Ammon's horn (tissue), 1 donor: ENCODE results near the gene CT45A1.
A peak's percentile ranks its signal among the peaks of the same experiment; 100 is the strongest.
"Not testable (repeated sequence)": the region's sequence is repeated elsewhere in the genome, so short reads cannot be mapped to it uniquely, and the experiment has no call there.

Experiments
- DNase-seq: peaks from one replicate; pipeline ENCODE4 v3.0.0-alpha.2; 2016; ENCODE audit warnings: low spot score

The CT45A1 gene, protein sequence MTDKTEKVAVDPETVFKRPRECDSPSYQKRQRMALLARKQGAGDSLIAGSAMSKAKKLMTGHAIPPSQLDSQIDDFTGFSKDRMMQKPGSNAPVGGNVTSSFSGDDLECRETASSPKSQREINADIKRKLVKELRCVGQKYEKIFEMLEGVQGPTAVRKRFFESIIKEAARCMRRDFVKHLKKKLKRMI

DNA sequence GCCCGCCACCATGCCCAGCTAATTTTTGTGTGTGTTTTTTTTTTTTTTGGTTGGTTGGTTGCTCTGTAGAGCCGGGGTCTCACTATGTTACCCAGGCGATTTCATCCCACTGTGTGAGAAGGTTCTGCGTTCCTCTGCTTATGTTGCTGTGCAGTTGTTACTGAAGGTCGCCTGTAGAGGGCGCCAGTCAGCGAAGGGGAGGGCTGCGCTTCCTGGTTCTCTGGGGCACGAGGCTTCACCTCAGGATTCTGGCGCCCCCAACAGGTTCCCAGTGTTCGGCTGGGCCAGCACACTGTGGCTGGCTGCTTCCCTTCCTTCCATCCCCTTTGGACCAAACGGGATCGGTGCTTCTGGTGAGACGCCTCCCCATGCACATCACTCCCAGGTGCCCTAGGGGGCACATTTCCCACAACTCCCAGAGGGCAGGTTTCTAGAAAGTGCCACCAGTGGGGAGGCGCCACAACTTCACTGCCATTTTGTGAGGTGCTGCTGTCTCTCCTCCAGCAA lies at the start of gene CT45A1:
TSS of gene CT45A1 (plus strand) at position 457 of the 507 bp plus-strand sequence. CDS start 5,302 bp downstream, outside the sequence.
- DNase-seq: not testable (repeated sequence)

DNA sequence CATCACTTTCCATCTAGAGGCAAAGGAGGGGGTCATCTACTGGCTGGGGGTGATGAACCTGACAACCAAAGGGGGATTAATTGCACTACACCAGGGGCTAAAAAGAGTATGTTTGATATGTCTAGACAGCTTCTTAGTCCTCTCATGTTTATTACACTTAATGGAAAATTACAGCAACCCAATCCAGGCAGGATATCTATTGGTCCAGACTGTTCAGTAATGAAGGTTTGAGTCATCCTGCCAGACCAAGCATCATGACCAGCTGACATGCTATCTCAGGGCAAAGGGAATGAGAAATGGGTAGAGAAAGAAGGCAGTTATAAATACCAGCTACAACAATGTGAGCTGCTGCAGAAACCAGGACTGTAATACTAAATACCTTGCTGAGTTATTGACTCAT lies 40.5 kb upstream of the CT45A1 start:
- DNase-seq: not testable (repeated sequence)

- no peak for DNase-seq
These were observed 25.3 kb upstream of the CT45A1 start for GRCh38 chrX:135688137-135688536.

DNA sequence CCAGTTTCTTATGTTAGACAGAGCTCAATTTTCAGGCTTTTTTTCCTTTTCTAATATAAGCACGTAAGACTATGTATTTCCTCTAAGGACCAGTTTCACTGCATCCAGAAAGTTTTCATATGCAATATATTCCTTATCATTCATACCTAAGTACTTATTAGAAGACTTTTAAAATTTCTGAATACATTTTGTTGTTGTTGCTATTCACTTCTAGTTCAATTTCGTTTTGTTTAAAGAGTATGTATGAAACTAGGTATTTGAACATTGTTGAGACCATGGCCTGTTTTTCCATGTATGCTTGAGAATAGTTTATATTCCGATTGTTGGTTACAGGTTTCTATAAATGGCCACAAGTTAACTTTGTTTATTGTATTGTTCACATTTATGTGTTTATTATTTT lies 18.0 kb upstream of the CT45A1 start:
- DNase-seq: no peak

- DNase-seq: no peak
These were observed 15.8 kb upstream of the CT45A1 start for GRCh38 chrX:135697601-135698000.

GRCh38 chrX:135698924-135699323 lies 14.5 kb upstream of the CT45A1 start:
- DNase-seq: no peak

DNA sequence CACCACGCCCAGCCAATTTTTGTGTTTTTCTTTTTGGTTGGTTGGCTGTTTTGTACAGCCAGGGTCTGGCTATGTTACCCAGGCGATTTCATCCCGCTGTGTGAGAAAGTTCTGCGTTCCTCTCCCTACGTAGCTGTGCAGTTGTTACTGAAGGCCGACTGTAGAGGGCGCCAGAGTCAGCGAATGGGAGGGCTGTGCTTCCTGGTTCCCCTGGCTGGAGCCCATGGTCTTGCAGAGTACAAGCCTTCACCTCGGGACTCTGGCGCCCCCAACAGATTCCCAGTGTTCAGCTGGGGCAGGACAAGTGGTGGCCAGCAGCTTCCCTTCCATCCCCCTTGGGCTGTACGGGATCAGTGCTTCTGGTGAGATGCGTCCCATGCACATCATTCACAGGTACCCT lies 5.6 kb upstream of the CT45A1 start:
- no peak for DNase-seq

- DNase-seq: no peak
These were observed 356 bp downstream of the CT45A1 start for GRCh38 chrX:135713795-135714194.

- DNase-seq: not testable (repeated sequence)
These were observed 21.2 kb downstream of the CT45A1 start for GRCh38 chrX:135734666-135735065.

DNA sequence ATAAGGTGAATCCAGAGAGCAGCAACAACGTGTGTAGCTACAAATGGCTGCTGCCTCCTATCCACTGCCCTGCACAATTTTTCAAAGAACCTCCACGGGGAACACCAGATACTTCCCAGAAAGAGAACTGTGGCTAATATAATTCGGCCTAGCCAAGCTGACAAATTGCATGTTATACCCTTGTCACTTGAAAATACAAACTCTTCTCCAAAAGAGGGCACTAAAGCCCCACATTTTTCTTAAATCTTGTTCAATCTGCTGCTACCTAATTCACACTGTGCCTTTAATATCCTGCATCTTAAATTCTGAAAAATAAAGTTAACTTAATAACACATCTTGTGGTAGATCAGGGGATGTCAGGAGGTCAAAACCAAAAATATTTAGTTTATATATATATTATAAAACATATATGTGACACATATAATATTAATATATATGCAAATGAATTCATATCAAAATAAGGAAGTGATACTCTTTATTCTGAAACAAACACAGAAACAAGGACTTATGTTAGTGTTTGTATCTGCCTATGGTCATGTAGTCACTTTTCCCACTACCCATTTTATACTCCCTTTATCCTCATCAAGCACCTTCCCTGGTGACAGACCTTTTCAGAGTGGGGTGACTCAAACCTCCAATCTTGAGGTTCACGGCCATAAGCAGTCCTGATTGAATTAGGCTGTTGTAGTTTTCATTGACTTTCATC lies 24.1 kb downstream of the CT45A1 start:
- DNase-seq: peak; percentile 2

GRCh38 chrX:135740681-135741149 lies 27.3 kb downstream of the CT45A1 start:
- peak; percentile 22 for DNase-seq

- DNase-seq: no peak
These were observed 27.8 kb downstream of the CT45A1 start for GRCh38 chrX:135741192-135741715.

DNA sequence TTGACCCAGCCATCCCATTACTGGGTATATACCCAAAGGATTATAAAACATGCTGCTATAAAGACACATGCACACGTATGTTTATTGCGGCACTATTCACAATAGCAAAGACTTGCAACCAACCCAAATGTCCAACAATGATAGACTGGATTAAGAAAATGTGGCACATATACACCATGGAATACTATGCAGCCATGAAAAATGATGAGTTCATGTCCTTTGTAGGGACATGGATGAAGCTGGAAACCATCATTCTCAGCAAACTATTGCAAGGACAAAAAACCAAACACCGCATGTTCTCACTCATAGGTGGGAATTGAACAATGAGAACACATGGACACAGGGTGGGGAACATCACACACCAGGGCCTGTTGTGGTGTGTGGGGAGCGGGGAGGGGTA lies 31.3 kb downstream of the CT45A1 start:
- DNase-seq: not testable (repeated sequence)

- not testable (repeated sequence) for DNase-seq
These were observed 54.7 kb downstream of the CT45A1 start, which contains the start of gene CT45A3 for GRCh38 chrX:135768091-135768490. TSS of gene CT45A3 (minus strand) at chrX:135768191. CDS start at chrX:135764444, 3,747 bp downstream.
